HG03521 (cell line): ENCODE results near the gene SP1.
"Not testable (repeated sequence)": the region's sequence is repeated elsewhere in the genome, so short reads cannot be mapped to it uniquely, and the experiment has no call there.

Experiments used
- ATAC-seq: cut with Tn5 transposase; IDR thresholded peaks from one replicate; pipeline ENCODE4 v1.9.1; 2021; ENCODE audit warnings: mild to moderate bottlenecking, moderate library complexity; ENCODE audit not compliant: unreplicated experiment

Gene SP1

DNA sequence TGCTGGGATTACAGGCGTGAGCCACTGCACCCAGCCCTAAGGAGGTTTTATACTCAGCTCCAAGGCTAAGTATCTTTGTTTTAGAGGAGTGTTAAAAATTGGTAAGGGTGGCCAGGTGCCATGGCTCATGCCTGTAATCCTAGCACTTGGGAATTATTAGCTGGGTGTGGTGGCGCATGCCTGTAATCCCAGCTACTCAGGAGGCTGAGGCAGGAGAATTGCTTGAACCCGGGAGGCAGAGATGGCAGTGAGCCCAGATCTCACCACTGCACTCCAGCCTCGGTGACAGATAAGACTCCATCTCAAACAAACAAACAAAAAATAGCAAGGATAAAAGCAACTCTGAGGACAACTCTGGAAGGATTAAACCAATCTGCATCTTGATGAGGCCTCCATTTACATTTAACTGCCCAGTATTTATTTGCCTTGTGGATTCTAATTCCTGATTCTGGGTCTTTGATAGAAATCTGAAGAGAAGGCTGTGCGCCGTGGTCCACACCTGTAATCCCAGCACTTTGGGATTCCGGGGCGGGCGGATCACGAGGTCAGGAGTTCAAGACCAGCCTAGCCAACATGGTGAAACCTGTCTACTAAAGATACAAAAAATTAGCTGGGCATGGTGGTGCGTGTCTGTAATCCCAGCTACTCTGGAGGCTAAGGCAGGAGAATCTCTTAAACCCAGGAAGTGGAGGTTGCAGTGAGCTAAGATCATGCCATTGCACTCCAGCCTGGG lies 64.8 kb downstream of the SP1 start:
- ATAC-seq: not testable (repeated sequence)

DNA sequence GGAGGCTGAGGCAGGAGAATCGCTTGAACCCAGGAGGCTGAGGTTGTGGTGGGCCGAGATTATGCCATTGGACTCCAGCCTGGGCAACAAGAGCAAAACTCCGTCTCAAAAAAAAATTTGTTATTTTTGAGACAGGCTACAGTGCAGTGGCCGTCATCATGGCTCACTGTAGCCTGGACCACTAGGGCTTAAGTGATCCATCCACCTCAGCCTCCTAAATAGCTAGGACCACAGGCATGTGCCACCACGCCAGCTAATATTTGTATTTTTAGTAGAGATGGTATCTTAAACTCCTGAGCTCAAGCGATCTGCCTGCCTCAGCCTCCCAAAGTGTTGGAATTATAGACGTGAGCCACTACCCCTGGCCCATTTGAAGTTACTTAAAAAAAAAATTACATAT lies 71.0 kb downstream of the SP1 start:
- ATAC-seq: no peak

DNA sequence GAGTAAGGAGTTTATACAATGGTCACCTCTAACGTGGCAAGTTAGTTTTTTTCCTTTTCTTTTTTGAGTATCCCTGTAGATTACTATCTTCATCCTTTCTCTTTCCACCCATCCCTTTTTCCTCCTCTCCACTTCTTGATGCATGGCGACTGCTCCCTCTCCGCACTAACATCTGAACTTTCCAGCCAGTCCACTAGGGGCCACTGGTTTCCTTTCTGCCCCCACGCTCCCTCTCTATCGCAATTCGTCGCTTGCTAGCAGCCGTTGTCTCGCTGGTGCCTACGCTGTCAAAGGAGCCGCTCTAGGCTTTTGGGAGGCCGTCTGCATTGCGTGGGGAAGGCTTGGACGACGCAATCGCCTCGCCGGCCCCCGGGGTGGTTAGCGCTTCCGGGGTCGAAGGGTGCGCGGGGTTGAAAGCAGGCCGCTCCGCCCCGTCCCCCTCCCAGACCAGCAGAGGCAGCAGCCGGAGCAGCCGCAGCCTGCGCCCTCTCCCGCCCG lies 71.7 kb downstream of the SP1 start, which contains the start of gene PCBP2:
TSS of gene PCBP2 (plus strand) at position 442 of the 498 bp plus-strand sequence. CDS start 2,699 bp downstream, outside the sequence.
- peak; percentile 96 for ATAC-seq

DNA sequence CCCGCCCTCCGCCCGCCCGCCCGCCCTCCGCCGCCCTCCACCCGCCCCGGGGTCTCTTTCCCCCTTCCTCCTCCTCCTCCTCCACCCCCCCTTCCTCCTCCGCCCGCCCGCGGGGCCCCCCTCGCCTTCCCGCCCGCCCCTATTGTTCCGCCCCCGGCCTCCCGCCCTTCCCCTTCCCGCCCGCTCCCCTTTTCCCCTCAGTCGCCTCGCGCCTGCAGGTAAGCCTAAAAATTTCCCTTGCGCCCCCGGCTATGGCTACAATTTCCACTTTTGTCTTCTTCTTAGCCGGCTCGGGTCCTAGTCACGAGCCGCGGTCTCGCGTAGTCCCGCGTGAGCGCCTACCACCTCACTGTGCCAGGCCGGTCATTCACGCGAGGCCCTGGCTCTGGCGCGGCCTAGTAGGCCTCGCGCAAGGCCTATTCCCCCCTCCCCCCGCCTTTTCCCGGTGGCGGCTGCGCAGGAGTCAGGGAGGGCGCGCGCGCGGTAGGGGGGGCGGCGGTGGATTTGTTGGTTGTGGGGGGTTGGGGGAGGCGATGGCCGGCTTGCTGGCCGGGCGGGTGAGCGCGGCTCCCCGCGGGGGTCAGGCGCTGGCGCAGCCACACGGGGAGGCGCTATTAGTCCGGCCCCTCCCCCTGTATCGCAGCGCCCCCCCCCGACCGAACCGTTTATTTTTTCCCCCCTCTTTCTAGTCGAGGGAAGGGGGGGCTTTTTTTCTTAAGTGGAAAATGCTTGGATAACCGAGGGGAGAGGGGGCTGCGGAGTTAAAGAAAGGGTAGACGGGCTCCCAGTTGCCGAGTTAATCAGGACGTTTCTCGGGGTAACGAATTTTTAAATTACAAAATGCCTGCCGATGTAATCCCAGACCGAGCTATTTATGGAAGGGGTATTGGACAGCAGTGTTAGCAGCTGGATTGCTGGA lies 72.4 kb downstream of the SP1 start:
- peak; percentile 28 for ATAC-seq

DNA sequence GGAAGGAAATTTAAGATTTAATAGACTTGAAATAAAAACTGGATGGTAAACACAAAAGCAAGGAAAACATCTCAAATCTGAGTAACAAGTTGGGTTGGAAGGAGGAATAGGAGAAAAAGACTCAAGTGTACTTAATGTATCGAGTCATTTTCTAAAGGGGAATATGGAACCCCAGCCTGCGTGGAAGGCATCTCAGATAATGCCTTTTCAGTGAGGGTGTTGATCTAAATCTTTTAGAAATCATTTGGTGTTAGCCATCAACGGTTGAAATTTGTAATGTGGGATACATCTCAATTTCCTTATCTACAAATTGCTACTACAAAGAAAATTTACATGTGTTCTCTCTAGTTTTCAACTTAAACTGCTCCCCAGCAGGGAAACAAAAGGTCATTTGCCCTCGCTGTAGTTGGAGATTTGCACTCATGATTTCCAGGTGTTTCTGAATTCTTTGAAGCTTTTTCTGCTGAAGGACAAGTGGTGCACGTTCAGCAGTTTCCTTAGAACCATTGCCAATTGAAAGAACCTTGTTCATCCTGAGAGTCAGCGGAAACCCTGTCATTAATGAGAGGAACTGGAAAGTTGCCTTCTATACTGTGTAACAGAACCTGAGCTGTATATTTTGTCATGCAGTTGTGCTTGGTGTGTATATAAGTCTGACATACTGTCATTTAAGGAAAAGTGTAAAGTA lies 74.1 kb downstream of the SP1 start:
- ATAC-seq: no peak

DNA sequence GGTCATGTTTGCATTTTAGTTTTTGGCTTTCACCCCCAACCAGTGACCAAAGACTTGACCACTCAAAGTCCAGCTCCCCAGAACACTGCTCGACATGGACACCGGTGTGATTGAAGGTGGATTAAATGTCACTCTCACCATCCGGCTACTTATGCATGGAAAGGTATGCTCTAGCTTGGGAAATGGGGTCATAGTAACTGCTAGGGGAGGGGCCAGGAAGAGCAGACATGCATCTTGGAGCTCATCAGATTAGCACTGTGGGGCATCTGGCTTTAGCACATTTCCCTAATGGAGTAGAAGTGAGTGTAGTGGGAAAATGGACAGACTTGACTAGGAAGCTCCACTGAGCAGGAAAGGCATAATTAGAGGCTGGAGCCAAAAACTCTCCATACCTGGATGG lies 74.7 kb downstream of the SP1 start:
- no peak for ATAC-seq

DNA sequence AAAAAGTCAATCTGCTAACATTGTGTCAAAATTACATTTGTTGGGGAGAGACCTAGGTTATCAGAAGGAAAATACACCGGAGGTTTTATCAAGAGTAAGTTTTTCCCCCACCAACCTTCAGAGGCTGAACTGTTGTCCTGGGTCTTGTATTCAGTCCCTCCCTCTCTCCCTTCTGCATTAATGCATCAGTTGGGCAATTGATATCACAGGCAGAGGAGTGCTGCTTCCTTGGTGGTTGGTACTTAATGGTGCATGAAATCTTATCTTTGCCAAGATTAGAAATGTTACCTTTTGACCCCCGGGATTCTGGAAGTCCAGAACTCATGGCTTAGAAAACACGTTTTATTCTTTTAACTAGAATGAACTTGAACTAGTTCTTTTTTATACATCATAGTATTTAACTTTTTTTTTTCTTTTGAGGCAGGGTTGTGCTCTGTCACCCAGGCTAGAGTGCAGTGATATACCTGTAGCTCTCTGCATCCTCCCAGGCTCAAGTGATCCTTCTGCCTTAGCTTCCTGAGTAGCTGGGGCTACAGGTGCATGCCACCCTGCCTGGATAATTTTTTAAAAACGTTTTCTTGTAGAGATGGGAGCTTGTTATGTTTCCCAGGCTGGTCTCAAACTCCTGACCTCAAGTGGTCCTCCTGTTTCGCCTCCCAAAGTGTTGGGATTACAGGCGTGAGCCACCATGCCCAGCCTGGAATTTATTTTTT lies 76.8 kb downstream of the SP1 start:
- no peak for ATAC-seq

DNA sequence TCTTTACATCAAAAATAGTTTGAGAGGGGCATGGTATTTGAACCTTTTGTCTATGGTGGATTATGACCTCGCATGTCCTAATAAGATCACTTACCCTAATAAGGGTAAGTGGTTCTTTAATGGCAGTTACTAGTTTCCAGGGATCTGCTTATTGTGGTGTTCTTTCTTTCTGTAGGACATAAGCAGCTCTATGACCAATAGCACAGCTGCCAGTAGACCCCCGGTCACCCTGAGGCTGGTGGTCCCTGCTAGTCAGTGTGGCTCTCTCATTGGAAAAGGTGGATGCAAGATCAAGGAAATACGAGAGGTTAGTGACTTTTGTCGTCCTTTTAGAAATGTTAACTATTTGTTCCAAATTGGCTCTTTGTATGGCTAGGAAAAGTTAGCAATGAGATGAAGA lies 79.1 kb downstream of the SP1 start:
- no peak for ATAC-seq

DNA sequence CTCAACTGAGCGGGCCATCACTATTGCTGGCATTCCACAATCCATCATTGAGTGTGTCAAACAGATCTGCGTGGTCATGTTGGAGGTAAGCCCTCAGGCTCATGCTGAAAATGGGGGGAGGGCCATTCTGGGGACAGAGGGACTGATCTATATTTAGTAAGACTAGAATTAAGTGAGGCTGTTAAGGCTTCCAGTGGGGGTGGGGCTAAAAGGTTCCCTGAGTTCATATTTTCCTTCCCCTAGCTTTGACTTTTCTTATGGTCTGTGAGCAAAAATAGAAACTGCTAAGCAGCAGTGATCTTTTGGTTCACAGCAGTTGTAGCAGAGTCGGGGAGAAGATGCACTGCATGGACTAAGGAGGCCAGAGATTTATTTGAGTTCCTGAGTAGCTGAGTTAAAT lies 81.1 kb downstream of the SP1 start:
- ATAC-seq: no peak

DNA sequence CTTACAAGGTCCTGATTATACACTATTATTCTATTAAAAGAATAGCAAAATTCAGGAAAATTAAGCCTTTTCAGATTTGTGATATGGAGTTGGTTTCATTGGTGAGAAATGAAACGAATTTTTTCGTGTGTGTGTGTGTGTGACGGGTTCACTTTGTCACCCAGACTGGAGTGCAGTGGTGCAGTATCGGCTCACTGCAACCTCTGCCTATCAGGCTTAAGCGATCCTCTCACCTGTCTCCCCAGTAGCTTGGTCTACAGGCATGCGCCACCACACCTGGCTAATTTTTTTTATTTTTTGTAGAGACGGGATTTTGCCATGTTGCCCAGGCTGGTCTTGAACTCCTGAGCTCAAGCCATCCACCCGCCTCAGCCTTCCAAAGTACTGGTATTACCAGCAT lies 81.6 kb downstream of the SP1 start:
- no peak for ATAC-seq

DNA sequence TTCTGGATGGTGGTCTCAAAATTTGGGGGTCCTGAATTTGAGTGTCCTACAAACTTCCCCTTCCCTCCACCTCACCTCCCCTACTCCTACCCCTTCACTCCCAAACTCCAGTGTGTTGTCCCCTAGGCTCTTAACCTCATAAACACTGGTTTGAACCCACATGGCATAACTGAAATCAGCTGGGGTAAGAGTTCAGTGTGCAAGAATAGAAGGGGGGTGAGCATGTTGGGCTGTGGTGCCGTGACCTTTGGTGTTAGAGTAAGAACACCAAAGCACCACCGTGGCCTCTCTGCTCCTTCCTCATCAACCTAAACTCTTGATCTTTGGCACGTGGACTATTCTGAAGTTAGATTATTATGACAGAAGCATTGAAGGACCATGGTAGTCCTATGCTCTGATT lies 83.0 kb downstream of the SP1 start:
- no peak for ATAC-seq

DNA sequence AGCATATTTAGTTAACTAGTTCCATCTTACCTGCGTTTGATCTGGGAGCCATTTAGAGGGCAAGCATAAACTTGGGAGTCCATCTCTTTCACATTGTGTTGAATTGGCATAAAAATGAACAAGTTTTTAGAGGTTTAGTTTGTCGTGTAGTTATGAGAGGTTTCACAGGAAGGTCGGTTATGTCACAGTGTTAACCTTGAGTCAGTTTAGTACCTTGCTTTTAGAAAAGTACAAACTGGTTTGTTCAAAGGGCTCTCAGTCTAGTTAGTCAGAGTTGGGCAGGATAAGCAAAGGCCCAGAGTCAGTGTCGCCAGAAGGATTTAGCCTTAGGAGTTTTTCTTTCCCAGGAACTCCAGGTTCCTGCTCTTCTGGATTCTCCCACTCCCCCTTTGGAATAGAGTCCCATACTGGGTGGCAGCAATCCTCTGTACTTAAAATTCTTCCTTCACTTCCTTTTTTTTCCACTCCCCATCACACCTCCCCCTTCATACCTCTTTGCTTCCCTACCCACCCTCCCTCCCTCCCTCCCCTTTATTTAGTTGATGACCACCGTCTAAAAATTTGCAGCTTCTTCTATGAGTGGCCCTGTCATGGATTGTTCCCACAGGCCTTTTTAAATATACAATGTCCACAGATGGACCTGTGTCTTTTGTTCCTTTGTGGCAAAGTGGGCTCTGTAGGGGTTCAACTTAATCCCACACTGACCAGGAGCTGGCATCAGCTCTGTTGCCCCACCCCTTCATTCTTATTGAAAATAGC lies 84.0 kb downstream of the SP1 start:
- no peak for ATAC-seq

DNA sequence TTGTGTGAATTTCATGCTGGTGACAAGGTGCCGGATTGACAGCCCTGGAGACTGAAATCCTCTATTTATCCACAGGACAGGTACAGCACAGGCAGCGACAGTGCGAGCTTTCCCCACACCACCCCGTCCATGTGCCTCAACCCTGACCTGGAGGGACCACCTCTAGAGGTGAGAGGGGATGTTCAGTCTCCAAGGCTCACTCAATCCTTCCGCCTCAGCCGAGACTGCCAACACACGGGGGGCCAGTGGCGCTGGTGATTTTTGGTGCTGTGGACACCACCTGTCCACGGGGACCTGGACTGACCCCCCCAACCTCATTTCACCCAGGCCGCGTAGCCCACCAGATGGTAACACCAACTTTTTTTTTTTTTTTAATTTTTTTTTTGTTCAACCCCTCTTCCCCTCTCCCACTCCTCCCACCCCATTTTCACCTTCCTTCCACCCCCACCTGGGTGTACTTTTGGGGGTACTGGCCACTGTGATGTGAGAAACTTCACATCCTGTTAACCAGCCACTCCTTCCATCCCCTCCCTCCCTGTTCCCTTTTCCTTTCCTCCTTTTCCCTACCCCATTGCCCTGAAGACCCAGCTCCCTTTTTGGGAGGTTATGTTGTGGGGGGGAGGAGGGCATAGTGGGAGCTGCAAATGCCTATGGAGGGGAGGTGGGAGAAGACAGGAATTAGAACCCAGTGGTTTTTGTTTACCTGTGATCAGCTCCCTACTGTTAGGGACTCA lies 84.9 kb downstream of the SP1 start:
- no peak for ATAC-seq

DNA sequence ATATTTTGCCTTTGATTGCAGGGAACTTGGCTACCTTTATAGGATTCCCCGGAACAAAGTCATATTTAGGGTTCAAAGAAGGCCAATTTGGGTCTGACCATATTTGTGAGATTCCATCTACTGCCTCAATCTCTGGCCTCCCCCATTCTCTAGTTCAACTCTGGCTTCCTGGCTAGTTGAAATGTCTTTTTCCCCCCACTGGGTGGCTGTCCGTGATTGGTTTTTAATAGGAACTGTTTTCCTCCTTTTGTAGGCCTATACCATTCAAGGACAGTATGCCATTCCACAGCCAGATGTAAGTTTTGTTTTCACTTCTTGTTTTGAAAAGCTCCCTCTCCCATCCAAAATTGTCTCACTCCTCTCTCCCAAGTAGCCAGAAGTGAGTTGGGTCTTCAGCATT lies 85.7 kb downstream of the SP1 start:
- ATAC-seq: no peak
